ENCODE data around the gene AFDN. TPM values are rescaled to one million over a fixed set of nuclear protein-coding genes. Genes with fewer than 3 reads are reported as not detected.

The AFDN gene
- total RNA-seq, 1 donor from 2014 or later, result 357 TPM

DNA sequence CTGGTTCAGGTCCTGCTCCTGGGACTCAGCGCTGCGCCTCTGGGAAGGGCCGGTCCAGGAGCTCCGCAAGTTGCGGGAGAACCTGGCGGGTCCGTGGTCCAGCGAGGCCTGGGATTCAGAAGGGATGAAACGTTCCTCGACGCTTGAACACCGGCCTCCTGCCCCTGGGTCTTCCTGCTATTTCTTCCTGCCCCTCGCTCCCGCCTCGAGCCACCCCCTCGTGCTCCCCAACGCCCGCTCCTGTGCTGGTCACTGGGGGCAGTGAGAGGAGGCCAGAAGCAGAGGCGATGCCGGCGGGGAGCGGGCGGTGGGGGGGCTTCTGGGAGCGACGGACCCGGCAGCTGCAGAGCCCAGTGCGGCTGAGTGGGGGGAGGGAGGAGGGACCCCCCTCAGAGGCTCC lies 150.0 kb downstream of the AFDN start:
- H3F3A ChIP-seq (ENCODE audit: low read depth), result peaks cover 37% of the 10 kb centered on the region
- no peak for DNase-seq (ENCODE audit: low spot score)
- H3K27ac ChIP-seq, result no peak overlapping the region
- no peaks in the 10 kb centered on the region for H3K27me3 ChIP-seq
- no peaks in the 10 kb centered on the region for H3K79me2 ChIP-seq (ENCODE audit: low read depth)
- H3K9me3 ChIP-seq (ENCODE audit: low read depth), result no peaks in the 10 kb centered on the region
- Mint-ChIP-seq H3K4me3 (no peak overlapping the region), H3K4me1 (peaks cover 19% of the 10 kb centered on the region), H3K36me3 (peaks cover 4% of the 10 kb centered on the region), H3K27ac (no peak overlapping the region), H3K9me3 (peaks cover 13% of the 10 kb centered on the region), H3K27me3 (ENCODE audit: insufficient read depth, low read depth) (no peaks in the 10 kb centered on the region)
- H3K4me3 ChIP-seq, result no peak overlapping the region
- no peaks in the 10 kb centered on the region for H3K36me3 ChIP-seq
- peaks cover 30% of the 10 kb centered on the region for H3K4me1 ChIP-seq
- no peaks in the 10 kb centered on the region for H4K20me1 ChIP-seq (ENCODE audit: low read depth)
- H3K4me2 ChIP-seq, result no peak overlapping the region
- no peak overlapping the region for H3K9ac ChIP-seq
- no peak overlapping the region for H2AFZ ChIP-seq (replicated peaks)
- TF ChIP-seq, protein P1, sequence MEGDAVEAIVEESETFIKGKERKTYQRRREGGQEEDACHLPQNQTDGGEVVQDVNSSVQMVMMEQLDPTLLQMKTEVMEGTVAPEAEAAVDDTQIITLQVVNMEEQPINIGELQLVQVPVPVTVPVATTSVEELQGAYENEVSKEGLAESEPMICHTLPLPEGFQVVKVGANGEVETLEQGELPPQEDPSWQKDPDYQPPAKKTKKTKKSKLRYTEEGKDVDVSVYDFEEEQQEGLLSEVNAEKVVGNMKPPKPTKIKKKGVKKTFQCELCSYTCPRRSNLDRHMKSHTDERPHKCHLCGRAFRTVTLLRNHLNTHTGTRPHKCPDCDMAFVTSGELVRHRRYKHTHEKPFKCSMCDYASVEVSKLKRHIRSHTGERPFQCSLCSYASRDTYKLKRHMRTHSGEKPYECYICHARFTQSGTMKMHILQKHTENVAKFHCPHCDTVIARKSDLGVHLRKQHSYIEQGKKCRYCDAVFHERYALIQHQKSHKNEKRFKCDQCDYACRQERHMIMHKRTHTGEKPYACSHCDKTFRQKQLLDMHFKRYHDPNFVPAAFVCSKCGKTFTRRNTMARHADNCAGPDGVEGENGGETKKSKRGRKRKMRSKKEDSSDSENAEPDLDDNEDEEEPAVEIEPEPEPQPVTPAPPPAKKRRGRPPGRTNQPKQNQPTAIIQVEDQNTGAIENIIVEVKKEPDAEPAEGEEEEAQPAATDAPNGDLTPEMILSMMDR (IDR thresholded peaks at IDR 0.05), result no peak
- TF ChIP-seq EZH2phosphoT487 (IDR thresholded peaks at IDR 0.05) (no peak), EZH2 (IDR thresholded peaks at IDR 0.05) (no peak)

DNA sequence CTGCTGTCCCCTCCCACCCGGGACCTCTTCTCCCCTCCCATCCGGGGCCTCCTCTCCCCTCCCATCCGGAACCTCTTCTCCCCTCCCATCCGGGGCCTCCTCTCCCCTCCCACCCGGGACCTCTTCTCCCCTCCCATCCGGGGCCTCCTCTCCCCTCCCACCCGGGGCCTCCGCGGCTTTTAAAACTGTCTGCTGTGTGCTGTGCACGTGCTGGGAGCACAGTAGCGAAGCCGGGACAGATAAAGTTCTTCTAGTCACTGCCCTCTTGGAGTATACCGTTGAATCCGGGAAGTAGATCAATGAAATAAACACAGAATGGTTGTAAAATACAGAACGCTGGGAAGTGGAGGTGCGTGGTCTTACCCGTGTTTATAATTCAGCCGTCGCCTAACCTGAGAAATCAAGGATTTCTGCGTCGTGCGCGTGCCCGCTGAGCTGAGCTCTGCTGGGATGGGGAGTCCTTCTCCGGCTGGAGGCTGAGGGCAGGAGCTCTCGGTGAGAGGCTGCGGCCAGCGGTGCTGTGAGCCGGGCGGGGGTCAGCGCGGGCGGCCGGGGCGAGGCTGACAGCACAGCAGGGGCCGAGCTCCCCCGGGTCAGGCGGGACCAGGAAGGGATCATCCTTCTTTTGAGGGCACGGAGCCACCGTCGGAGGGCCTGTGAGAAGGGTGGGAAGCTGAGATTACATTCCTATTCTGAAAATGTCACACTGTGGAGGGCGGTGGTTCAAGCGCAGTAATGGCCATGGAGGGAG lies 151.2 kb downstream of the AFDN start:
- Mint-ChIP-seq H3K4me3 (no peak overlapping the region), H3K27ac (no peak overlapping the region), H3K4me1 (peaks cover 19% of the 10 kb centered on the region), H3K9me3 (peaks cover 13% of the 10 kb centered on the region), H3K27me3 (ENCODE audit: insufficient read depth, low read depth) (no peaks in the 10 kb centered on the region), H3K36me3 (peaks cover 3% of the 10 kb centered on the region)
- Histone ChIP-seq H3K4me1 (peaks cover 22% of the 10 kb centered on the region), H3K79me2 (ENCODE audit: low read depth) (no peaks in the 10 kb centered on the region), H3K27me3 (no peaks in the 10 kb centered on the region), H3F3A (ENCODE audit: low read depth) (peaks cover 37% of the 10 kb centered on the region), H3K36me3 (no peaks in the 10 kb centered on the region), H2AFZ (replicated peaks) (no peak overlapping the region), H3K4me2 (no peak overlapping the region), H4K20me1 (ENCODE audit: low read depth) (no peaks in the 10 kb centered on the region), H3K4me3 (no peak overlapping the region), H3K9me3 (ENCODE audit: low read depth) (no peaks in the 10 kb centered on the region), H3K27ac (no peak overlapping the region), H3K9ac (no peak overlapping the region)
- TF ChIP-seq, protein P1 (IDR thresholded peaks at IDR 0.05), result no peak
- TF ChIP-seq EZH2 (IDR thresholded peaks at IDR 0.05) (no peak), EZH2phosphoT487 (IDR thresholded peaks at IDR 0.05) (no peak)
- DNase-seq (ENCODE audit: low spot score), result no peak

DNA sequence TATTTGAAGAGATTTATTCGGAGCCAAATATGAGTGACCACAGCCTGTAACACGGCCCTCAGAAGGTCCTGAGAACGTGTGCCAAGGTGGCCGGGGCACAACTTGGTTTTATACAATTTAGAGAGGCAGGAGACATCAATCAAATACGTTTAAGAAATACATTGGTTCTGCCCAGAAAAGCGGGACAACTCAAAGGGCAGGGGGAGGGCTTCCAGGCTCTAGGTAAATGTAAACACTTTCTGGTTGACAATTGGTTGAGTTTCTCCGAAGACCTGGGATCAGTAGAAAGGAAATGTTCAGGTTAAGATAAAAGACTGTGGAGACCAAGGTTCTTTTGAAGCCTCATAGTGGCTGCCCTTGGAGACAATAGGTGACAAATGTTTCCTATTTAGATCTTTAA lies 151.9 kb downstream of the AFDN start:
- Mint-ChIP-seq H3K27ac (no peak overlapping the region), H3K27me3 (ENCODE audit: insufficient read depth, low read depth) (no peaks in the 10 kb centered on the region), H3K4me3 (no peak overlapping the region), H3K9me3 (peaks cover 13% of the 10 kb centered on the region), H3K36me3 (peaks cover 2% of the 10 kb centered on the region), H3K4me1 (peaks cover 13% of the 10 kb centered on the region)
- H3K9me3 ChIP-seq (ENCODE audit: low read depth), result no peaks in the 10 kb centered on the region
- H2AFZ ChIP-seq (replicated peaks), result no peak overlapping the region
- TF ChIP-seq, protein P1 (IDR thresholded peaks at IDR 0.05), result no peak
- TF ChIP-seq EZH2 (IDR thresholded peaks at IDR 0.05), result no peak
- TF ChIP-seq EZH2phosphoT487 (IDR thresholded peaks at IDR 0.05), result no peak
- no peak overlapping the region for H3K4me3 ChIP-seq
- H4K20me1 ChIP-seq (ENCODE audit: low read depth), result no peaks in the 10 kb centered on the region
- no peak overlapping the region for H3K9ac ChIP-seq
- H3K4me2 ChIP-seq, result no peak overlapping the region
- no peaks in the 10 kb centered on the region for H3K27me3 ChIP-seq
- peaks cover 16% of the 10 kb centered on the region for H3K4me1 ChIP-seq
- DNase-seq (ENCODE audit: low spot score), result no peak
- no peaks in the 10 kb centered on the region for H3K36me3 ChIP-seq
- H3K79me2 ChIP-seq (ENCODE audit: low read depth), result no peaks in the 10 kb centered on the region
- peaks cover 37% of the 10 kb centered on the region for H3F3A ChIP-seq (ENCODE audit: low read depth)
- H3K27ac ChIP-seq, result no peak overlapping the region

Measured in neural progenitor cell (in vitro differentiated cells).